Caco-2 (cell line): ENCODE measurements around the gene ERC1. TPM values are rescaled to one million over a fixed set of nuclear protein-coding genes. Genes with fewer than 3 reads are reported as not detected.

Experiments
- BruUV-seq: library from RNA; stranded (reverse); fragments of 400-500 nt; replicated peaks from 2 replicates; lab custom pipeline; 2021; lab: Mats Ljungman, UMichigan
- CTCF ChIA-PET: fragments of 300-600 bp; sonication (Branson Sonifier 250); formaldehyde crosslinking; loops from one replicate; lab custom pipeline; 2022; ENCODE audit warnings: antibody characterized with exemption; lab: Charles Lee
- POLR2A ChIA-PET: fragments of 300-600 bp; sonication (Branson Sonifier 250); formaldehyde crosslinking; loops from one replicate; lab custom pipeline; 2022; ENCODE audit warnings: antibody characterized with exemption; lab: Charles Lee
- DNase-seq, 2 experiments: peaks; one replicate each; pipeline versions ENCODE4 v3.0.0 to v3.0.0-alpha.2; 2020 to 2022
- H3K27me3 ChIP-seq: replicated peaks from 2 replicates; pipeline ENCODE4 v1.6.0; 2011; ENCODE audit warnings: low read length; ENCODE audit not compliant: control insufficient read depth, insufficient read depth
- H3K36me3 ChIP-seq: 2 replicates; pipeline ENCODE4 v1.5.1; 2011; ENCODE audit warnings: low read length; ENCODE audit not compliant: control insufficient read depth, insufficient read depth
- H3K4me1 ChIP-seq: fragments of 250-450 bp; sonication (Bioruptor Pico); 2 replicates; pipeline ENCODE4 v1.5.1; 2020; ENCODE audit warnings: mild to moderate bottlenecking
- H3K4me3 ChIP-seq: 2 replicates; pipeline ENCODE4 v1.5.1; 2011; ENCODE audit warnings: low read depth, mild to moderate bottlenecking, control low read depth, low read length
- H3K9me3 ChIP-seq: fragments of 250-450 bp; sonication (Bioruptor Pico); 2 replicates; pipeline ENCODE4 v1.5.1; 2020; ENCODE audit warnings: mild to moderate bottlenecking, moderate library complexity
- H3K27ac Mint-ChIP-seq: one replicate; pipeline ENCODE4 v1.8.0; 2022; ENCODE audit warnings: mixed read lengths; ENCODE audit not compliant: unreplicated experiment
- H3K27me3 Mint-ChIP-seq: one replicate; pipeline ENCODE4 v1.8.0; 2022; ENCODE audit warnings: mixed read lengths; ENCODE audit not compliant: insufficient read depth, unreplicated experiment
- H3K36me3 Mint-ChIP-seq: one replicate; pipeline ENCODE4 v1.8.0; 2022; ENCODE audit warnings: mild to moderate bottlenecking, mixed read lengths; ENCODE audit not compliant: insufficient read depth, unreplicated experiment
- H3K4me1 Mint-ChIP-seq: one replicate; pipeline ENCODE4 v1.8.0; 2022; ENCODE audit warnings: low read depth, mixed read lengths; ENCODE audit not compliant: unreplicated experiment
- H3K4me3 Mint-ChIP-seq: one replicate; pipeline ENCODE4 v1.8.0; 2022; ENCODE audit warnings: mild to moderate bottlenecking, moderate library complexity, mixed read lengths; ENCODE audit not compliant: unreplicated experiment
- H3K9me3 Mint-ChIP-seq: one replicate; pipeline ENCODE4 v1.8.0; 2022; ENCODE audit warnings: mixed read lengths; ENCODE audit not compliant: unreplicated experiment
- intact Hi-C: fragments of 100-400 bp; cut with micrococcal nuclease; formaldehyde crosslinking; loops from one replicate; pipeline ENCODE4 v1.10.0; 2022; ENCODE audit not compliant: unreplicated experiment
- total RNA-seq: library from RNA; stranded (reverse); gene quantifications from 2 replicates; pipeline ENCODE4 v1.2.3, GENCODE V29; 2022
- TF ChIP-seq, protein P1 (sequence below), 2 experiments: fragments of 200-600 bp in 1 of 2; IDR thresholded peaks; 1 replicate in 1 of 2; 2 replicates in 1 of 2; pipeline versions ENCODE4 v1.5.1 to v1.8.0; 2011 to 2022; ENCODE audit warnings: antibody characterized with exemption in 1 of 2, control low read depth in 1 of 2, inconsistent platforms in 1 of 2, low read depth in 1 of 2, low read length in 1 of 2, mild to moderate bottlenecking in 1 of 2, moderate library complexity in 1 of 2; ENCODE audit not compliant: insufficient read depth in 1 of 2, severe bottlenecking in 1 of 2, unreplicated experiment in 1 of 2

Gene ERC1
- total RNA-seq, 1 experiment from 2014 or later: 88.4 TPM

DNA sequence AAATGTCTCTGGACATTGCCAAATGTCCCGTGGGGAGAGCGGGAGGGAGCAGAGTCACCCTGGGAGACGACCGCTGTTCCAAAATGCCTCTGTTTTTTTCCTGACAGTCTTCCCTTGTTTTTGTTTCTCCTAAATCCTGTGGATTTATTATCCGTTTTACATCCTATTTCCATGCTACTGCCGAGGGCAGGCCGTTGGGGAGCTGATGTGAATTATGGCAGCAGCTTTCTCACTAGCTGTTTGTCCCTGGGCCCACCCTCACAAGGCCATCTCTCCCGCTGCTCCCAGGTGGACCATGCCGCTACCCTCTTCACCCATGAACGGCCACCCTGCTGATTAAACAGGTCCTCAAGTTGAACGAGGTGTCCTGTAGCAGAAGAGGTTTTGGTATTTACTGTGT is 548.1 kb downstream of the ERC1 start:
- TF ChIP-seq, protein P1, sequence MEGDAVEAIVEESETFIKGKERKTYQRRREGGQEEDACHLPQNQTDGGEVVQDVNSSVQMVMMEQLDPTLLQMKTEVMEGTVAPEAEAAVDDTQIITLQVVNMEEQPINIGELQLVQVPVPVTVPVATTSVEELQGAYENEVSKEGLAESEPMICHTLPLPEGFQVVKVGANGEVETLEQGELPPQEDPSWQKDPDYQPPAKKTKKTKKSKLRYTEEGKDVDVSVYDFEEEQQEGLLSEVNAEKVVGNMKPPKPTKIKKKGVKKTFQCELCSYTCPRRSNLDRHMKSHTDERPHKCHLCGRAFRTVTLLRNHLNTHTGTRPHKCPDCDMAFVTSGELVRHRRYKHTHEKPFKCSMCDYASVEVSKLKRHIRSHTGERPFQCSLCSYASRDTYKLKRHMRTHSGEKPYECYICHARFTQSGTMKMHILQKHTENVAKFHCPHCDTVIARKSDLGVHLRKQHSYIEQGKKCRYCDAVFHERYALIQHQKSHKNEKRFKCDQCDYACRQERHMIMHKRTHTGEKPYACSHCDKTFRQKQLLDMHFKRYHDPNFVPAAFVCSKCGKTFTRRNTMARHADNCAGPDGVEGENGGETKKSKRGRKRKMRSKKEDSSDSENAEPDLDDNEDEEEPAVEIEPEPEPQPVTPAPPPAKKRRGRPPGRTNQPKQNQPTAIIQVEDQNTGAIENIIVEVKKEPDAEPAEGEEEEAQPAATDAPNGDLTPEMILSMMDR (IDR thresholded peaks at IDR 0.05; ENCODE audit: insufficient read depth in 1 of 2, low read depth in 1 of 2, low read length in 1 of 2, severe bottlenecking in 1 of 2, unreplicated experiment in 1 of 2): no peak
- DNase-seq: no peak
- Histone ChIP-seq H3K36me3 (no peaks in the 10 kb centered on the region), H3K4me3 (no peak overlapping the region), H3K9me3 (no peaks in the 10 kb centered on the region), H3K4me1 (no peaks in the 10 kb centered on the region), H3K27me3 (peaks cover 2% of the 10 kb centered on the region; the same call in 1 of the 2 replicates)
- no TSS peak for BruUV-seq
- no peaks in the 10 kb centered on the region for H3K36me3 Mint-ChIP-seq
- no peak overlapping the region for H3K4me3 Mint-ChIP-seq
- peaks cover 14% of the 10 kb centered on the region for H3K27me3 Mint-ChIP-seq
- no peaks in the 10 kb centered on the region for H3K9me3 Mint-ChIP-seq
- ChIA-PET POLR2A (no interaction called here), CTCF (interaction anchor here (1.0 kb wide), 1 partner anchor 421 kb away, joined by 4 read pairs; no protein-coding TSS in a partner anchor)
- intact Hi-C loops: no loop called here
- no peak overlapping the region for H3K27ac Mint-ChIP-seq
- peaks cover under 1% of the 10 kb centered on the region for H3K4me1 Mint-ChIP-seq

DNA sequence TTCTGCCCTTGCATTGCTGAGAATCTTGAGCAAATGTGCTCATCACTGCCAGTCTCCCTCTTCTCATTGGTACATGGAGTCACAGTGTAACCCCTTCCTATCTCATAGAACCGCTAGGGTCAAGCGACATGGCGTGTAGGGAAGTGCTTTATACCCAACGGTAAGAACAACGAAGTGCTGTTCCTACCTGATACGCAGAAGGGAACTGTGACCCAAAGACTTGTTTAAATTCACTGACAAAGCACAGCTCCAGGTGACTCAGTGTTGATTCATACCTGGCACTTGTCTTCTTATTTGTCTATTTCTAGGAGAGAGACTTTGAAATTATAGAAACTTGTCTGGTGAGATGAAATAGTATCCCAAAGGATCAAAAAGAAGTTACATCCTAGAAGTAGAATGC is 549.7 kb downstream of the ERC1 start:
- H3K27me3 Mint-ChIP-seq: peaks cover 14% of the 10 kb centered on the region
- H3K27ac Mint-ChIP-seq: no peak overlapping the region
- H3K4me3 Mint-ChIP-seq: no peak overlapping the region
- Histone ChIP-seq H3K9me3 (no peaks in the 10 kb centered on the region), H3K4me1 (no peaks in the 10 kb centered on the region), H3K27me3 (peaks cover 2% of the 10 kb centered on the region; the same call in 1 of the 2 replicates), H3K4me3 (no peak overlapping the region), H3K36me3 (no peaks in the 10 kb centered on the region)
- TF ChIP-seq, protein P1 (IDR thresholded peaks at IDR 0.05; ENCODE audit: insufficient read depth in 1 of 2, low read depth in 1 of 2, low read length in 1 of 2, severe bottlenecking in 1 of 2, unreplicated experiment in 1 of 2): no peak
- ChIA-PET CTCF (no interaction called here), POLR2A (no interaction called here)
- no peak for DNase-seq
- H3K9me3 Mint-ChIP-seq: no peaks in the 10 kb centered on the region
- intact Hi-C loops: no loop called here
- H3K36me3 Mint-ChIP-seq: no peaks in the 10 kb centered on the region
- no TSS peak for BruUV-seq
- H3K4me1 Mint-ChIP-seq: no peaks in the 10 kb centered on the region

DNA sequence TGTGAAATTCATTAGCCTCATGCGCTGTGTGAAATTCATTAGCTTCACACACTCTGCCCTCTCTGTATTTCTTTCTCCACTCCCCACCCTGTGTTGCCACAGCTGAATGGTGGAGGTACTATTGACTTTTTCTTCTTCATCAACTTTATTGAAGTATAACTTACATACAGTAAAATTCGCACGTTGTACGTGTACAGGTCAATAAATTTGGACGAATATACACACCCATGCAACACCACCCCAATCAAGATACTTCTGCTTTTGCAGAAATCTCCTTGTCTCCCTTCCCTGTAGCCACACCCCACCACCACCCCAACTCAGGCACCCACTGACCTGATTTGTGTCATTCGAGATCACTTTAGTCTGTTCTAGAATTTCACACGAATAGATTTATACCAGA is 551.6 kb downstream of the ERC1 start:
- BruUV-seq: no TSS peak
- Histone ChIP-seq H3K9me3 (no peaks in the 10 kb centered on the region), H3K36me3 (no peaks in the 10 kb centered on the region), H3K4me1 (no peaks in the 10 kb centered on the region), H3K4me3 (no peak overlapping the region), H3K27me3 (peaks cover 2% of the 10 kb centered on the region; the same call in 1 of the 2 replicates)
- H3K27me3 Mint-ChIP-seq: peaks cover 6% of the 10 kb centered on the region
- no peak overlapping the region for H3K4me3 Mint-ChIP-seq
- no peaks in the 10 kb centered on the region for H3K4me1 Mint-ChIP-seq
- no peak overlapping the region for H3K27ac Mint-ChIP-seq
- intact Hi-C loops: no loop called here
- CTCF ChIA-PET: no interaction called here
- TF ChIP-seq, protein P1 (IDR thresholded peaks at IDR 0.05; ENCODE audit: insufficient read depth in 1 of 2, low read depth in 1 of 2, low read length in 1 of 2, severe bottlenecking in 1 of 2, unreplicated experiment in 1 of 2): no peak
- no peaks in the 10 kb centered on the region for H3K9me3 Mint-ChIP-seq
- POLR2A ChIA-PET: no interaction called here
- no peak for DNase-seq
- H3K36me3 Mint-ChIP-seq: no peaks in the 10 kb centered on the region
